Measurements from ENCODE around the gene RAB20. TPM values are rescaled to one million over a fixed set of nuclear protein-coding genes. Genes with fewer than 3 reads are reported as not detected.

Gene RAB20
- total RNA-seq, 1 experiment from 2014 or later = 0.88 TPM

- H3K36me3 ChIP-seq (ENCODE audit: insufficient read depth, low read length, poor library complexity, severe bottlenecking) = no peaks in the 10 kb centered on the region
- no peak overlapping the region for H3K27ac ChIP-seq (ENCODE audit: low read depth, low read length, poor library complexity, severe bottlenecking)
Observed at GRCh38 chr13:110548891-110549794, 12.4 kb downstream of the RAB20 start.

GRCh38 chr13:110546926-110547325 is 14.6 kb downstream of the RAB20 start:
- H3K27ac ChIP-seq (ENCODE audit: low read depth, low read length, poor library complexity, severe bottlenecking) = no peak overlapping the region
- H3K9me3 ChIP-seq (ENCODE audit: low read depth, low read length, poor library complexity, severe bottlenecking) = peaks cover 8% of the 10 kb centered on the region
- DNase-seq (ENCODE audit: low spot score) = peak; percentile 53
- H3K4me1 ChIP-seq (ENCODE audit: insufficient read depth, low read length, poor library complexity, severe bottlenecking) = no peaks in the 10 kb centered on the region
- TF ChIP-seq EZH2 (IDR thresholded peaks at IDR 0.05; ENCODE audit: borderline replicate concordance, low read depth, low read length, poor library complexity, severe bottlenecking) (no peak), CTCF (conservative IDR thresholded peaks at IDR 0.05; ENCODE audit: low read depth, low read length) (no peak)
- no peaks in the 10 kb centered on the region for H3K27me3 ChIP-seq (replicated peaks; ENCODE audit: insufficient read depth, low read depth, low read length, poor library complexity)
- CTCF ChIA-PET = no interaction called here
- intact Hi-C loops (cut with micrococcal nuclease; ENCODE audit: unreplicated experiment) = loop anchor here (2.0 kb wide), 1 partner anchor 62 kb away; no protein-coding TSS in a partner anchor
- BruUV-seq (replicated peaks) = no TSS peak
- H3K4me3 ChIP-seq (ENCODE audit: low read depth, low read length, poor library complexity, severe bottlenecking) = no peak overlapping the region
- POLR2A ChIA-PET (ENCODE audit: low non-redundant PET) = no interaction called here
- no peaks in the 10 kb centered on the region for H3K36me3 ChIP-seq (ENCODE audit: insufficient read depth, low read length, poor library complexity, severe bottlenecking)

More at GRCh38 chr13:110548891-110549794, 12.4 kb downstream of the RAB20 start:
- CTCF ChIA-PET = no interaction called here
- no peaks in the 10 kb centered on the region for H3K27me3 ChIP-seq (replicated peaks; ENCODE audit: insufficient read depth, low read depth, low read length, poor library complexity)
- POLR2A ChIA-PET (ENCODE audit: low non-redundant PET) = no interaction called here
- no peak for DNase-seq (ENCODE audit: low spot score)
- no peak for TF ChIP-seq CTCF (conservative IDR thresholded peaks at IDR 0.05; ENCODE audit: low read depth, low read length)
- no peak for TF ChIP-seq EZH2 (IDR thresholded peaks at IDR 0.05; ENCODE audit: borderline replicate concordance, low read depth, low read length, poor library complexity, severe bottlenecking)
- no peak overlapping the region for H3K4me3 ChIP-seq (ENCODE audit: low read depth, low read length, poor library complexity, severe bottlenecking)
- no TSS peak for BruUV-seq (replicated peaks)
- peaks cover 3% of the 10 kb centered on the region for H3K9me3 ChIP-seq (ENCODE audit: low read depth, low read length, poor library complexity, severe bottlenecking)
- H3K4me1 ChIP-seq (ENCODE audit: insufficient read depth, low read length, poor library complexity, severe bottlenecking) = no peaks in the 10 kb centered on the region
- intact Hi-C loops (cut with micrococcal nuclease; ENCODE audit: unreplicated experiment) = no loop called here

- no peaks in the 10 kb centered on the region for H3K36me3 ChIP-seq (ENCODE audit: insufficient read depth, low read length, poor library complexity, severe bottlenecking)
- H3K4me1 ChIP-seq (ENCODE audit: insufficient read depth, low read length, poor library complexity, severe bottlenecking) = no peaks in the 10 kb centered on the region
- no TSS peak for BruUV-seq (replicated peaks)
- ChIA-PET POLR2A (ENCODE audit: low non-redundant PET) (no interaction called here), CTCF (no interaction called here)
- TF ChIP-seq EZH2 (IDR thresholded peaks at IDR 0.05; ENCODE audit: borderline replicate concordance, low read depth, low read length, poor library complexity, severe bottlenecking) = no peak
- TF ChIP-seq CTCF (conservative IDR thresholded peaks at IDR 0.05; ENCODE audit: low read depth, low read length) = no peak
- H3K27ac ChIP-seq (ENCODE audit: low read depth, low read length, poor library complexity, severe bottlenecking) = no peak overlapping the region
- H3K9me3 ChIP-seq (ENCODE audit: low read depth, low read length, poor library complexity, severe bottlenecking) = peaks cover 8% of the 10 kb centered on the region
- intact Hi-C loops (cut with micrococcal nuclease; ENCODE audit: unreplicated experiment) = loop anchor here (2.0 kb wide), 1 partner anchor 62 kb away; no protein-coding TSS in a partner anchor
- H3K27me3 ChIP-seq (replicated peaks; ENCODE audit: insufficient read depth, low read depth, low read length, poor library complexity) = no peaks in the 10 kb centered on the region
- no peak for DNase-seq (ENCODE audit: low spot score)
- H3K4me3 ChIP-seq (ENCODE audit: low read depth, low read length, poor library complexity, severe bottlenecking) = no peak overlapping the region
Observed at GRCh38 chr13:110546378-110546777, 15.1 kb downstream of the RAB20 start.
